Neuronal stem cell (in vitro differentiated cells): Measurements from ENCODE around the gene AHRR.

Experiments
- DNase-seq: peaks from one replicate; pipeline ENCODE4 v3.0.0-alpha.2; 2013; ENCODE audit warnings: low spot score
- H2AFZ ChIP-seq: one replicate; pipeline ENCODE4 v1.6.1; 2013; ENCODE audit warnings: mild to moderate bottlenecking, low read length, inconsistent platforms
- H2AK5ac ChIP-seq: 2 replicates; pipeline ENCODE4 v1.6.1; 2013; ENCODE audit warnings: low read depth, mild to moderate bottlenecking, inconsistent platforms, low read length, moderate library complexity, mixed read lengths
- H2BK120ac ChIP-seq: 2 replicates; pipeline ENCODE4 v1.6.1; 2013; ENCODE audit warnings: low read depth, mild to moderate bottlenecking, inconsistent platforms, low read length, moderate library complexity, mixed read lengths
- H2BK12ac ChIP-seq: one replicate; pipeline ENCODE4 v1.6.1; 2013; ENCODE audit warnings: low read length, inconsistent platforms
- H2BK15ac ChIP-seq: 2 replicates; pipeline ENCODE4 v1.6.1; 2013; ENCODE audit warnings: mild to moderate bottlenecking, low read length, inconsistent platforms, mixed read lengths
- H2BK5ac ChIP-seq: one replicate; pipeline ENCODE4 v1.6.1; 2013; ENCODE audit warnings: inconsistent platforms, mild to moderate bottlenecking, low read length, moderate library complexity
- H3K14ac ChIP-seq: one replicate; pipeline ENCODE4 v1.6.1; 2013; ENCODE audit warnings: low read length, inconsistent platforms
- H3K18ac ChIP-seq: 2 replicates; pipeline ENCODE4 v1.6.1; 2013; ENCODE audit warnings: low read length, inconsistent platforms
- H3K23ac ChIP-seq: 2 replicates; pipeline ENCODE4 v1.6.1; 2013; ENCODE audit warnings: low read depth, mild to moderate bottlenecking, mixed read lengths, low read length, inconsistent platforms; ENCODE audit not compliant: poor library complexity
- H3K27ac ChIP-seq: replicated peaks from 3 replicates; pipeline ENCODE4 v1.5.1; 2013; ENCODE audit warnings: low read length, inconsistent platforms
- H3K27me3 ChIP-seq, 3 experiments: 2 replicates each; pipeline ENCODE4 v1.6.1; 2013; ENCODE audit warnings: low read length in 3 of 3, mild to moderate bottlenecking in 2 of 3, inconsistent platforms in 1 of 3, low read depth in 1 of 3, mixed read lengths in 1 of 3, moderate library complexity in 1 of 3; ENCODE audit not compliant: control insufficient read depth in 3 of 3, insufficient read depth in 3 of 3
- H3K36me3 ChIP-seq, 2 donors: replicated peaks in 1 of 2; 2 replicates each; pipeline ENCODE4 v1.6.1; 2013; ENCODE audit warnings: low read length in 2 of 2; ENCODE audit not compliant: control insufficient read depth in 2 of 2, insufficient read depth in 2 of 2
- H3K4ac ChIP-seq: 2 replicates; pipeline ENCODE4 v1.6.1; 2013; ENCODE audit warnings: inconsistent platforms, mild to moderate bottlenecking, low read length, moderate library complexity
- H3K4me1 ChIP-seq, 2 donors: 1 replicate in 1 of 2; 2 replicates in 1 of 2; pipeline ENCODE4 v1.6.1; 2013; ENCODE audit warnings: low read length in 2 of 2, low read depth in 1 of 2; ENCODE audit not compliant: control insufficient read depth in 2 of 2, insufficient read depth in 1 of 2
- H3K4me2 ChIP-seq: one replicate; pipeline ENCODE4 v1.6.1; 2013; ENCODE audit warnings: mild to moderate bottlenecking, low read length, inconsistent platforms; ENCODE audit not compliant: insufficient read depth, poor library complexity, severe bottlenecking
- H3K4me3 ChIP-seq, 2 donors: 2 replicates each; pipeline ENCODE4 v1.5.1; 2013; ENCODE audit warnings: low read length in 2 of 2, mild to moderate bottlenecking in 2 of 2, inconsistent platforms in 1 of 2, moderate library complexity in 1 of 2
- H3K79me1 ChIP-seq: one replicate; pipeline ENCODE4 v1.6.1; 2013; ENCODE audit warnings: low read depth, mild to moderate bottlenecking, inconsistent platforms, low read length, moderate library complexity
- H3K9ac ChIP-seq: one replicate; pipeline ENCODE4 v1.6.1; 2013; ENCODE audit warnings: mild to moderate bottlenecking, low read depth, low read length, inconsistent platforms; ENCODE audit not compliant: poor library complexity
- H3K9me3 ChIP-seq, 2 donors: replicated peaks in 1 of 2; 2 replicates each; pipeline versions ENCODE3 to v1.6.1; 2013; ENCODE audit warnings: low read length in 2 of 2, mild to moderate bottlenecking in 2 of 2, inconsistent platforms in 1 of 2, low read depth in 1 of 2, mixed read lengths in 1 of 2, moderate library complexity in 1 of 2; ENCODE audit not compliant: control insufficient read depth in 2 of 2, insufficient read depth in 1 of 2
- H4K8ac ChIP-seq: one replicate; pipeline ENCODE4 v1.6.1; 2013; ENCODE audit warnings: low read depth, mild to moderate bottlenecking, inconsistent platforms, low read length, moderate library complexity
- H4K91ac ChIP-seq: one replicate; pipeline ENCODE4 v1.6.1; 2013; ENCODE audit warnings: low read length, low read depth, mild to moderate bottlenecking, inconsistent platforms; ENCODE audit not compliant: poor library complexity
- WGBS, 2 donors: extraction: QIAGEN DNeasy Blood & Tissue Kit; methylation state at CpG; one replicate each; pipeline ENCODE4 v1.1.7; 2013; ENCODE audit warnings: missing lambda C conversion rate in 2 of 2, mixed read lengths in 1 of 2; ENCODE audit not compliant: insufficient read length in 2 of 2, insufficient replicate concordance in 1 of 2; ENCODE audit errors: extremely low coverage in 2 of 2; 5-methylcytosine and 5-hydroxymethylcytosine counted together

Gene AHRR

DNA sequence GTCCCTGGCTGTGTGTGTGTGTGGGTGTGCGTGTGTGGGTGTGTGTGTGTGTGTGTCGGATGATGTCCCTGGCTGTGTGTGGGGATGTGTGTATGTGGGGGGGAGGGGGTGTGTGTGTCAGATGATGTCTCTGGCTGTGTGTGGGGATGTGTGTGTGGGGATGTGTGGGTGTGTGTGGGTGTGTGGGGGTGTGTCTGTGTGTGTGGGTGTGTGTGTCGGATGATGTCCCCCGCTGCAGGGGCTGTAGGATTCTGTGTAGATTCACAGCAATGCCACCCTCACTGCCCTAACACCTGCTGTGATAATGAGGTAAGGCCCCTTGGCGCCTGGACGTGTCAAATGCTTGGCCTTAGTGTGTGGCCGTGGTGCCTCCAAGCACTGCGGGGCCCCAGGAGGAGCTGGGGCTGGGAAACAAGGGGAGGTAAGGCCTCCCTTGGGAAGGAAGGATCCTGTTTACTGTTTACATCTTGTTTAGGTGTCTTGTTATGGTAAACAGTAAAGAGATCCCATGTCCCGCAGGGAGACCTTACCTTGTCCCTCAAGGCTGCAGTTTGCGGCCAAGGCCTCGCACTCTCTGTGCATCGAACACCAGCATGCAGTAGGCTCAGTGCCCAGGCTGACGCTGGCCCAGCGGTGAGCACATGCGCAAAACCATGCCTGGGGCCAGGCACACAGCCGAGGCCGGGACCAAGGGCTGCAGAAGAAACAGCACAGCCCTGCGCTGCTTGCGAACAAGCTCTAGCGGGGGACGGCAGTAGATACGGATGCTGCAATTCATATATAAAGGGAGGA is 24.1 kb downstream of the AHRR start:
- H3K36me3 ChIP-seq: no peaks in the 10 kb centered on the region
- H3K18ac ChIP-seq: peak overlapping the region; percentile 60
- H3K27me3 ChIP-seq: peaks cover 2 to 19% (median 8%) of the 10 kb centered on the region in 3 experiments
- peak overlapping the region; percentile 66 for H2AFZ ChIP-seq
- peak overlapping the region; percentile 65 for H4K8ac ChIP-seq
- peak overlapping the region; percentile 38 for H3K14ac ChIP-seq
- peak overlapping the region; percentile 31 for H3K23ac ChIP-seq
- peak overlapping the region; percentile 82 for H2BK5ac ChIP-seq
- WGBS, 2 donors: no CpG with 5 or more reads among the region's 22 CpGs
- H3K9me3 ChIP-seq: peaks cover 5 to 10% of the 10 kb centered on the region in 2 donors
- H4K91ac ChIP-seq: no peak overlapping the region
- no peak overlapping the region for H2BK12ac ChIP-seq
- H3K4ac ChIP-seq: peak overlapping the region; percentile 5
- H2BK120ac ChIP-seq: no peak overlapping the region
- no peaks in the 10 kb centered on the region for H3K79me1 ChIP-seq
- no peak overlapping the region for H3K27ac ChIP-seq
- no peak for DNase-seq
- peaks cover 3 to 14% of the 10 kb centered on the region in 2 donors for H3K4me1 ChIP-seq
- H3K4me3 ChIP-seq: peak overlapping the region in 1 of 2 donors; percentile 33
- H2AK5ac ChIP-seq: no peak overlapping the region
- peak overlapping the region; percentile 26 for H2BK15ac ChIP-seq
- H3K9ac ChIP-seq: no peak overlapping the region
- H3K4me2 ChIP-seq: no peak overlapping the region

DNA sequence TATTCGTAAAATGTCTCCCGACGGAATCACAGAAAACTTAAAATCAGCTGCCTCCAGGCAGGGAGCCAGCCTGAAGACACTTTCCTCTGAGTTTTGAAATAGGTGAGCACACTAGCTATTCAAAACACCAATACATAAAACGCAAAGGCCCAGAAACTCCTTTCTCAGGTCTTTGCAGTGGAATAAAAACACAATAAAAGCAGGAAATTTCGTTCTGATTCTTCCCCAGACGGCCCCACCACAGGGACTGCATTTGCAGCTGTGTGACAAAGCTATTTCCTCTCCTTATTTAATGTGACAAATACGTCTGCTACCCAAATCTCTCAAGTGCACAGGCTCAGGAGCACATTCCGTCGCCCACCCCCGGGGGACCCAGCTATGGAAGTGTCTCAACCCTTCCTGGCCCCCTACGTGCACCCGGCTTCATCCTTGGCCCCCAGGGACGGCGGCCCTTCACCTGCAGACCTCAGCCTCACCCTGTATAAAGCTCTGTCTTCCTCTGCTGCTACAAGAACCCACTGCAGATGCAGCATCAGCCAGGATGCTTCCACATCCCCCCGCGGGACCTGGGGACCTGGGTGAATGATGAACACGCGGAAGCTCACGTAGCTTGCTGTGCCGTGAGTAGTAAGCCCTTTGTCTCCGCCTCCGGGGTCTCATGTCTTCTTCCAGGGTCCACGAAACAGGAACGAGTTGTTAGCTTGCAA is 24.9 kb downstream of the AHRR start:
- Histone ChIP-seq H3K79me1 (no peaks in the 10 kb centered on the region), H4K91ac (no peak overlapping the region), H3K27ac (no peak overlapping the region), H2AFZ (peak overlapping the region; percentile 66), H3K14ac (no peak overlapping the region), H3K4ac (no peak overlapping the region), H4K8ac (no peak overlapping the region), H3K9ac (no peak overlapping the region), H2BK12ac (peak overlapping the region; percentile 60), H3K27me3 (peaks cover 2 to 19% (median 8%) of the 10 kb centered on the region in 3 experiments), H2AK5ac (peak overlapping the region; percentile 19), H2BK15ac (no peak overlapping the region), H2BK120ac (no peak overlapping the region), H3K9me3 (peaks cover 5 to 10% of the 10 kb centered on the region in 2 donors), H3K4me3 (no peak overlapping the region), H2BK5ac (no peak overlapping the region), H3K18ac (peak overlapping the region; percentile 65), H3K36me3 (no peaks in the 10 kb centered on the region), H3K4me1 (peaks cover 3 to 14% of the 10 kb centered on the region in 2 donors), H3K4me2 (no peak overlapping the region), H3K23ac (peak overlapping the region; percentile 1)
- no CpG with 5 or more reads among the region's 24 CpGs for WGBS, 2 donors
- no peak for DNase-seq

DNA sequence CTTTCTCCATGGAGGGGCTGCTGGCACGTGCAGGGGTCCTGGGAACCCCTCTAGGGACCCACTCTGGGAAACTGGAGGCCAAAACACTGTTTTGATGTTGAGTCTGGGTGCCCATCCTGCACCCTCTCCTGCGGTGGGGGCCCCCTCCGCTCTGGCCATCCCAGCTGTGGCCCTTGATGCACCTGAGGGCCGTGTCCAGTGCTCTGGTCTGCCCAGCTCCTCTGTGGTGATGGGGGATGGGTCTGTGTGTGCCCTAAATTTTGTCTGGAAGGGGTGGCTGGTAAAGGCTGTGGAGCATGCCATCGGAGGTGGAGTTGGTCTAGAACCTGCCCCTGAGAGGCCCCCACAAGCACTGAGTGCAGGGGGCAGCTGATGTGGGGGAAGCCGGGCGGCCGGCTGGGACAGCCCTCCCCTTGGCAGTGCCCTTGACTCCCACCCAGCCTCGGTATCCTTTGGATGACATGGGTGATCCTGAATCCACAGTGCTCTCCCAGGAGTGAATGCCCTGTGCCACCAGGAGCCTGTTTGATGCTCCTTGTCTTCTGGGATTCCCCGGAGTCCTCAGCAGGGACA is 26.3 kb downstream of the AHRR start:
- Histone ChIP-seq H3K36me3 (no peaks in the 10 kb centered on the region), H3K4ac (no peak overlapping the region), H3K27ac (no peak overlapping the region), H3K4me1 (peaks cover 3 to 14% of the 10 kb centered on the region in 2 donors), H2BK15ac (peak overlapping the region; percentile 55), H3K9ac (no peak overlapping the region), H3K27me3 (peaks cover 2 to 16% (median 8%) of the 10 kb centered on the region in 3 experiments), H4K91ac (no peak overlapping the region), H2BK120ac (no peak overlapping the region), H3K23ac (peak overlapping the region; percentile 73), H3K18ac (peak overlapping the region; percentile 64), H2BK12ac (no peak overlapping the region), H4K8ac (peak overlapping the region; percentile 43), H3K4me2 (no peak overlapping the region), H3K79me1 (no peaks in the 10 kb centered on the region), H3K9me3 (peaks cover 5 to 6% of the 10 kb centered on the region in 2 donors), H3K4me3 (no peak overlapping the region), H3K14ac (peak overlapping the region; percentile 56), H2AK5ac (peak overlapping the region; percentile 2), H2BK5ac (peak overlapping the region; percentile 66), H2AFZ (no peak overlapping the region)
- no CpG with 5 or more reads among the region's 10 CpGs for WGBS, 2 donors
- no peak for DNase-seq

DNA sequence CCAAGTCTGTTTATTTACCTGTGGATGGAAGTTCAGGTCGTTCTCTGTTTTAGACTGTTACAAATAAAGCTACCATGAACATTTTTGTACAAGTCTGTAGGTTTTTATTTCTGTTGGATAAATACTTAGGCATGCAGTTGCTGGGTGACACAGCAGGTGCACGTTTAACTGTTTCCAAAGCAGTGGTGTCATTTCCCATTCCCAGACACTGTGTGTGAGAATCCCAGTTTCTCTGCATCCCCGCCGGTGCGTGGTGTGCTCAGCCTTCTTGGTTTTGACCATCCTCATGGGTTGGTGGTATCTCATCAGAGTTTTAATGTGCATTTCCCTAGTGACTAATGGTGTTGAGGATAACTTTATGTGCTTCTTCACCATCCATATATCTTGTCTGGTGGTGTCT is 27.2 kb downstream of the AHRR start:
- no peak overlapping the region for H4K91ac ChIP-seq
- no peak overlapping the region for H2AFZ ChIP-seq

More for the DNA sequence above, 27.2 kb downstream of the AHRR start:
- no peak for DNase-seq
- Histone ChIP-seq H2AK5ac (no peak overlapping the region), H3K27ac (no peak overlapping the region), H3K9me3 (no peaks in the 10 kb centered on the region), H3K4me1 (peaks cover 3 to 14% of the 10 kb centered on the region in 2 donors), H2BK120ac (no peak overlapping the region), H3K18ac (no peak overlapping the region), H4K8ac (no peak overlapping the region), H3K4ac (no peak overlapping the region), H3K27me3 (peaks cover 0 to 7% (median 5%) of the 10 kb centered on the region in 3 experiments), H3K4me2 (no peak overlapping the region), H3K79me1 (no peaks in the 10 kb centered on the region), H3K4me3 (no peak overlapping the region), H3K9ac (no peak overlapping the region), H2BK12ac (no peak overlapping the region), H2BK15ac (no peak overlapping the region), H2BK5ac (no peak overlapping the region), H3K36me3 (no peaks in the 10 kb centered on the region), H3K23ac (no peak overlapping the region), H3K14ac (no peak overlapping the region)
- WGBS, 2 donors: no CpG with 5 or more reads among the region's 5 CpGs
